H1 (cell line): ENCODE measurements around the gene PKD1L1. TPM values are rescaled to one million over a fixed set of nuclear protein-coding genes. Genes with fewer than 3 reads are reported as not detected.

Source experiments
- BCL11A ChIP-seq, 2 experiments: IDR thresholded peaks; one replicate each; pipeline ENCODE4 v1.6.1; 2011; ENCODE audit warnings: low read depth in 2 of 2, low read length in 2 of 2, mild to moderate bottlenecking in 2 of 2
- CBX5 ChIP-seq: fragments of 300-800, 300-1000 bp; sonication (generic); IDR thresholded peaks from 2 replicates; pipeline ENCODE4 v1.7.1; 2016; ENCODE audit warnings: antibody characterized with exemption, low read length, low read depth
- HDAC6 ChIP-seq: IDR thresholded peaks from one replicate; pipeline ENCODE4 v1.7.1; 2012; ENCODE audit warnings: low read depth, mild to moderate bottlenecking, inconsistent platforms, low read length, moderate library complexity
- JUN ChIP-seq: IDR thresholded peaks from 2 replicates; pipeline ENCODE4 v1.6.1; 2011; ENCODE audit warnings: low read depth, mild to moderate bottlenecking, improper control_type of control experiment, low read length
- KDM4A ChIP-seq: IDR thresholded peaks from one replicate; pipeline ENCODE4 v1.7.1; 2012; ENCODE audit warnings: low read depth, mild to moderate bottlenecking, moderate library complexity, low read length, inconsistent platforms; ENCODE audit not compliant: severe bottlenecking
- POLR2A ChIP-seq, 2 experiments: IDR thresholded peaks; 1 replicate in 1 of 2; 2 replicates in 1 of 2; pipeline ENCODE4 v1.6.1; 2011; ENCODE audit warnings: low read depth in 2 of 2, low read length in 2 of 2, mild to moderate bottlenecking in 2 of 2; ENCODE audit errors: control extremely low read depth in 1 of 2
- SIRT6 ChIP-seq: IDR thresholded peaks from one replicate; pipeline ENCODE4 v1.7.1; 2012; ENCODE audit warnings: low read length, inconsistent platforms
- TBP ChIP-seq: IDR thresholded peaks from 2 replicates; pipeline ENCODE4 v1.6.1; 2011; ENCODE audit warnings: low read depth, low read length, improper control_type of control experiment
- polyA plus RNA-seq, 7 experiments: library from polyadenylated mRNA; depleted of rRNA in 3 of 7; stranded (reverse) in 5 of 7; unstranded in 2 of 7; fragments of >200 nt in 5 of 7; fragments of 200-250 nt in 2 of 7; gene quantifications; 1 replicate in 5 of 7; 2 replicates in 1 of 7; 4 replicates in 1 of 7; pipeline versions ENCODE4 v1.2.1 to v1.2.3, GENCODE V29; 2011 to 2013; ENCODE audit warnings: missing spikeins in 2 of 7, mixed read lengths in 2 of 7
- total RNA-seq: library from RNA; stranded (reverse); fragmentation: NEBNext Ultra II Directional; extraction: Animal tissue kit (Norgen Biotek cat#: 25700); gene quantifications from 2 replicates; pipeline ENCODE4 v1.2.1, GENCODE V29; 2021
- TF ChIP-seq, protein P1 (sequence below): fragments of 300-600 bp; sonication (generic); IDR thresholded peaks from 2 replicates; pipeline ENCODE4 v1.7.1; 2012; ENCODE audit warnings: low read length, moderate library complexity, mild to moderate bottlenecking, inconsistent platforms; ENCODE audit not compliant: insufficient replicate concordance
- TF ChIP-seq, protein P2 (sequence below): IDR thresholded peaks from 2 replicates; pipeline ENCODE4 v1.6.1; 2012; ENCODE audit warnings: inconsistent platforms

PKD1L1 gene
- total and polyA plus RNA-seq, 2 of the 8 experiments (the other 6 are each of a cell fraction or from before 2014, with no cell fraction given): 0.22 to 0.35 TPM

DNA sequence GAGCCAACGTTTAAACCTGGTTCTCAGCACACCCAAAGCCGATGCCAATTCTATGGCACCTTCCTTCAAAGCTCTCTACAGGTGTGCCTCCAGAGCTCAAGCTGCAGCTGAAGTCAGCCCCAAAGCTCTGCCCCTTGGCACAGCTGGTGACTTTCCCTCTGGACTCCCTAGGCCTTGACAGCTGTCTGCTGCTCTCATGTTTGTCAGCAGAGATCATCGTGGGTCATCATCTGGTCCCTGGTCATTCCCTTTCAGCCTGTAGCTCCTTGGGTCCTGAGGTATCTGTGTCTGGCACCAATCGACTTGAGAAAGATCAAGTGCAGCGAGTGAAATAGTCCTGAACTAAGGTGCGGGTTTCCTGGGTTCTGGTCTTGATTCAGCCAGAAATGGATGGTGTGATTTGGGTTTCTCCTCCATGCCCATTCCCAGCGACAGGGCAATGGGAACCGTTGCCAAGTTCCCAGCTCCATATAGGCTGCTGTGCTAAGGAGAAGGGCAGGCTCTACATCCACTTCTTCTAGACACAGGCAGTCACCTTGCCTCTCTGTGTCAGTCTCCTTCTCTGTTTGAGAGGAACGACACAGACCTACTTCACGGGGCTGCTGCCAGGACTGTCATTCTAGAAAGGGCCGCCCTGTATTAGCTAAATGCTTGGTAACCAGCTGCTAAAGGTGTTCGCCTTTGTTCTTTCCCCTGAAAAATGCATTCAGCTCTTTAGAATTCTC is 3.6 kb downstream of the PKD1L1 start (continued):
- TF ChIP-seq TBP: no peak
- no peak for TF ChIP-seq POLR2A (IDR thresholded peaks at IDR 0.05; ENCODE audit: control extremely low read depth in 1 of 2, low read depth in 2 of 2, low read length in 2 of 2)
- no peak for TF ChIP-seq KDM4A
- no peak for TF ChIP-seq SIRT6
- TF ChIP-seq BCL11A (IDR thresholded peaks at IDR 0.05; ENCODE audit: low read depth in 2 of 2, low read length in 2 of 2): no peak
- TF ChIP-seq, protein P1, sequence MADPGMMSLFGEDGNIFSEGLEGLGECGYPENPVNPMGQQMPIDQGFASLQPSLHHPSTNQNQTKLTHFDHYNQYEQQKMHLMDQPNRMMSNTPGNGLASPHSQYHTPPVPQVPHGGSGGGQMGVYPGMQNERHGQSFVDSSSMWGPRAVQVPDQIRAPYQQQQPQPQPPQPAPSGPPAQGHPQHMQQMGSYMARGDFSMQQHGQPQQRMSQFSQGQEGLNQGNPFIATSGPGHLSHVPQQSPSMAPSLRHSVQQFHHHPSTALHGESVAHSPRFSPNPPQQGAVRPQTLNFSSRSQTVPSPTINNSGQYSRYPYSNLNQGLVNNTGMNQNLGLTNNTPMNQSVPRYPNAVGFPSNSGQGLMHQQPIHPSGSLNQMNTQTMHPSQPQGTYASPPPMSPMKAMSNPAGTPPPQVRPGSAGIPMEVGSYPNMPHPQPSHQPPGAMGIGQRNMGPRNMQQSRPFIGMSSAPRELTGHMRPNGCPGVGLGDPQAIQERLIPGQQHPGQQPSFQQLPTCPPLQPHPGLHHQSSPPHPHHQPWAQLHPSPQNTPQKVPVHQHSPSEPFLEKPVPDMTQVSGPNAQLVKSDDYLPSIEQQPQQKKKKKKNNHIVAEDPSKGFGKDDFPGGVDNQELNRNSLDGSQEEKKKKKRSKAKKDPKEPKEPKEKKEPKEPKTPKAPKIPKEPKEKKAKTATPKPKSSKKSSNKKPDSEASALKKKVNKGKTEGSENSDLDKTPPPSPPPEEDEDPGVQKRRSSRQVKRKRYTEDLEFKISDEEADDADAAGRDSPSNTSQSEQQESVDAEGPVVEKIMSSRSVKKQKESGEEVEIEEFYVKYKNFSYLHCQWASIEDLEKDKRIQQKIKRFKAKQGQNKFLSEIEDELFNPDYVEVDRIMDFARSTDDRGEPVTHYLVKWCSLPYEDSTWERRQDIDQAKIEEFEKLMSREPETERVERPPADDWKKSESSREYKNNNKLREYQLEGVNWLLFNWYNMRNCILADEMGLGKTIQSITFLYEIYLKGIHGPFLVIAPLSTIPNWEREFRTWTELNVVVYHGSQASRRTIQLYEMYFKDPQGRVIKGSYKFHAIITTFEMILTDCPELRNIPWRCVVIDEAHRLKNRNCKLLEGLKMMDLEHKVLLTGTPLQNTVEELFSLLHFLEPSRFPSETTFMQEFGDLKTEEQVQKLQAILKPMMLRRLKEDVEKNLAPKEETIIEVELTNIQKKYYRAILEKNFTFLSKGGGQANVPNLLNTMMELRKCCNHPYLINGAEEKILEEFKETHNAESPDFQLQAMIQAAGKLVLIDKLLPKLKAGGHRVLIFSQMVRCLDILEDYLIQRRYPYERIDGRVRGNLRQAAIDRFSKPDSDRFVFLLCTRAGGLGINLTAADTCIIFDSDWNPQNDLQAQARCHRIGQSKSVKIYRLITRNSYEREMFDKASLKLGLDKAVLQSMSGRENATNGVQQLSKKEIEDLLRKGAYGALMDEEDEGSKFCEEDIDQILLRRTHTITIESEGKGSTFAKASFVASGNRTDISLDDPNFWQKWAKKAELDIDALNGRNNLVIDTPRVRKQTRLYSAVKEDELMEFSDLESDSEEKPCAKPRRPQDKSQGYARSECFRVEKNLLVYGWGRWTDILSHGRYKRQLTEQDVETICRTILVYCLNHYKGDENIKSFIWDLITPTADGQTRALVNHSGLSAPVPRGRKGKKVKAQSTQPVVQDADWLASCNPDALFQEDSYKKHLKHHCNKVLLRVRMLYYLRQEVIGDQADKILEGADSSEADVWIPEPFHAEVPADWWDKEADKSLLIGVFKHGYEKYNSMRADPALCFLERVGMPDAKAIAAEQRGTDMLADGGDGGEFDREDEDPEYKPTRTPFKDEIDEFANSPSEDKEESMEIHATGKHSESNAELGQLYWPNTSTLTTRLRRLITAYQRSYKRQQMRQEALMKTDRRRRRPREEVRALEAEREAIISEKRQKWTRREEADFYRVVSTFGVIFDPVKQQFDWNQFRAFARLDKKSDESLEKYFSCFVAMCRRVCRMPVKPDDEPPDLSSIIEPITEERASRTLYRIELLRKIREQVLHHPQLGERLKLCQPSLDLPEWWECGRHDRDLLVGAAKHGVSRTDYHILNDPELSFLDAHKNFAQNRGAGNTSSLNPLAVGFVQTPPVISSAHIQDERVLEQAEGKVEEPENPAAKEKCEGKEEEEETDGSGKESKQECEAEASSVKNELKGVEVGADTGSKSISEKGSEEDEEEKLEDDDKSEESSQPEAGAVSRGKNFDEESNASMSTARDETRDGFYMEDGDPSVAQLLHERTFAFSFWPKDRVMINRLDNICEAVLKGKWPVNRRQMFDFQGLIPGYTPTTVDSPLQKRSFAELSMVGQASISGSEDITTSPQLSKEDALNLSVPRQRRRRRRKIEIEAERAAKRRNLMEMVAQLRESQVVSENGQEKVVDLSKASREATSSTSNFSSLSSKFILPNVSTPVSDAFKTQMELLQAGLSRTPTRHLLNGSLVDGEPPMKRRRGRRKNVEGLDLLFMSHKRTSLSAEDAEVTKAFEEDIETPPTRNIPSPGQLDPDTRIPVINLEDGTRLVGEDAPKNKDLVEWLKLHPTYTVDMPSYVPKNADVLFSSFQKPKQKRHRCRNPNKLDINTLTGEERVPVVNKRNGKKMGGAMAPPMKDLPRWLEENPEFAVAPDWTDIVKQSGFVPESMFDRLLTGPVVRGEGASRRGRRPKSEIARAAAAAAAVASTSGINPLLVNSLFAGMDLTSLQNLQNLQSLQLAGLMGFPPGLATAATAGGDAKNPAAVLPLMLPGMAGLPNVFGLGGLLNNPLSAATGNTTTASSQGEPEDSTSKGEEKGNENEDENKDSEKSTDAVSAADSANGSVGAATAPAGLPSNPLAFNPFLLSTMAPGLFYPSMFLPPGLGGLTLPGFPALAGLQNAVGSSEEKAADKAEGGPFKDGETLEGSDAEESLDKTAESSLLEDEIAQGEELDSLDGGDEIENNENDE: no peak
- no peak for TF ChIP-seq JUN
- no peak for TF ChIP-seq CBX5
- TF ChIP-seq, protein P2, sequence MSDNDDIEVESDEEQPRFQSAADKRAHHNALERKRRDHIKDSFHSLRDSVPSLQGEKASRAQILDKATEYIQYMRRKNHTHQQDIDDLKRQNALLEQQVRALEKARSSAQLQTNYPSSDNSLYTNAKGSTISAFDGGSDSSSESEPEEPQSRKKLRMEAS: no peak
- no peak for TF ChIP-seq HDAC6
